GM19238 (cell line): ENCODE results near the gene COQ5.

ENCODE experiments used
- DNase-seq: peaks from one replicate; pipeline ENCODE4 v3.0.0; 2011; ENCODE audit warnings: low spot score; ENCODE audit not compliant: insufficient read length

Gene COQ5

DNA sequence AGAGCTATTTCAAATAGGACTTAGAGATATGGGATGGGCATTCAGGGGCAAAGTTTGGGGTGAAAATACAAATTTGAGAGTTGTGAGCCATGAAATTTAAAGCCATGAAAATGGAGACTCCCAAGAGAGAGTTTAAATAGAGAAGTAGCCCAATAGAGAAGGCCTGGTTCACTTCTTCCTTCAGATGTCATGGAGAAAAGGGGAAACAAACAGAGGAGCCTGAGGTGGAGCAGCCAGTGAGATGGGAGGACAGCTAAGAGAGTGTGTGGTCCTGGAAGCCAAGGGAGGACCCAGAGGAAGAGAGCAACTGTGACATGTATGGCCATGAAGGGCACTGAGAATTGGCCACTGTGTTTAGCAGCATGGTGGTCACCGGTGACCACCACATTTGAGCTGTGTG lies 45.3 kb downstream of the COQ5 start:
- no peak for DNase-seq

DNA sequence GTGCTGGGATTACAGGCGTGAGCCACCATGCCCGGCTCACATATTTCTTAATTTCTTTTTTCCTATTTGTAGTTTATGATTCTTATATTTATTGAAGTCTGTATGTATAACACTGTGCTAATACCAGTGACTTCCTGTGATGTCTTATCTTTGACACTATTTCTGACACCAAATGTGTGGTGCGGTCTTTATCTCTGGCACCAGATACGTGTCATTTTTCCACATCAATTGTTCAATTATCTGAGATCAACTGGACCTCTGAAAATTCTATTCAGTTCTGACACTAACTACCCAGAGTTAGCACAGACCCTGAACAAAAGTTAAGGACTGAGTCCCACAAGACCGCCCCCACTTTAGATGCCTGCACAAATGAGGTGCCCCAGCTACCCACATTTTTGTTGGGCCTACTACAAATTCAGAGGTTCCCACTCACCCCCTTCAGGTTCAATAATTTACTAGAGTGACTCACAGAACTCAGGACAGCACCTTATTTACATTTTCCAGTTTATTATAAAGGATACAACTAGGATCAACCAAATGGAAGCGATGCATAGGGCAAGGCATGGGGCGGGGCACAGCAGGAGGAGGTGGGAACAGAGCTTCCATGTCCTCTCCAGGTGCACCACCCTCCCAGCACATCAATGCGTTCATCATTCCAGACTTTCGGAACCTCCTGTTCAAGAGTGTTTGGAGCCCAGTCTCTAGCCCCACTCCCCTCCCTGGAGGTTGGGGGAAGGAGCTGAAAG lies 47.8 kb downstream of the COQ5 start:
- DNase-seq, result no peak

DNA sequence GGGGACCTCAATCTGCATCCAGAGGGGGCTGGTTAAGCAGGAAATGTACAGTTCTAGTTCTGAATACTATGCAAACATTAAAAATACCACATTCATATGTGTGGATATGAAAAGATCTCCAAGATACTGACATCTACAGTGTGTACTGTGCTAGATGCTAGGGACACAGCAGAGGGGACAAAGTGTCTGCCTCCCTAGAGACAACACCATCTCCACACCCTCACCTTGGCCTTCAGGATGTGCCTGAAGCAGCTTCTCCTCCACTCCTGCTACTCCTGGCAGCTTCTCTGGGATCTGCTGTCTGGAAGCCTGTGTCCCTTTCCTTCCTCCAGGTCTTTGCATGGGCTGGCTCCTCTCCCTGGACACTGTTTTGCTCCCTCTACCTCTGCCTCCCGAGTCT lies 48.7 kb downstream of the COQ5 start:
- DNase-seq, result no peak

DNA sequence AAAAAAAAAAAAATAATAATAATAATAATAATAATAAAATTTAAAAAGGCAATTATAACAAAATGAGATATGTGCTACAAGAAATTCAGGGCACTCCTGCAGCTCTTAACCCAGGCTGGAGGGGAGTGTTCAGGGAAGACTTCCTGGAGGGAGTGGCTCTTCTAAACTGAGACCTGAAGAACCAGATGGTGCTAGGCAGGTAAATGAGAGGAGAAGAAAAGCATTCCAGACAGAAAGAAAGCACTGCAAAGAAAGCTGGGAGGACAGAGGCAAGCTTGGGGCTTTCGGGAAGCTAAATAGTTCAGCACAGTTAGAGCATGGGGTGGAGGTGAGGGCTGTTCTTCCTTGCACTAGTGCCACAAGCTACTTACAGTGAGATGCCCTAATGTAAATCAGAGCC lies 49.5 kb downstream of the COQ5 start:
- no peak for DNase-seq

DNA sequence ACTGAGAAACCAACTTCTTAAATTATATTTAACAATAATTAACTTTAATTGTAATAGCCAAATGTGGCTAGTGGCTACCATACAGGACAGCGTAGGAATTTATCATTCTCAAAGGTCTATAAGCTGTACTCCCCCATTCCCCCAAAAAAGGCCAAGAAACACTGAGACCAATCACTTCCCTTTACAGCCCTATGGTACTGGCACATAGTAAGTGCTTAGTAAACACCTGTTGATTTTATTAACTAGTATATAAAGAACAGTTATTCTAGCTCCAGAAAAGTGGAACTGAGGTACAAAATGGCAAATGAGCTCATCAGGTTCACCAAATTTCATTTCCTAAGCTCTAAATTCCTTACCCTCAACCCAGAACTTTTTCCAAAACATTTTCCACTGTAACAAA lies 53.3 kb downstream of the COQ5 start:
- no peak for DNase-seq

DNA sequence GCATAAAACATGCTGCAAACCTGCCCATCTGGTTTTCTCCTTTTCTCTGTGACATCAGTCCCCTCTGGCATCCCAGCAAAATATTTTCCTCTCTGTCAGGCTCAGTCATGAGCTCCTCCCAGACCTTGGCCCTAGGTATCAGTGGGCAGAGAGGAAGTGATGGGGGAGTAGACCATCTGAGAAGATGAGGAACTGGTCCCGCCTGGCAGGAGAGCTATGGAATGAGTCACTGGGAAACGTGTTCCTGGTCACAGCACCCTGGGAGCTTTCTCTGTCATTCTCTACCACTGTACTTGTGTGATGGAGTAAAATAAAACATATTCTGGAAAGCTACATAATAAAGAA lies 54.4 kb downstream of the COQ5 start:
- DNase-seq, result no peak

DNA sequence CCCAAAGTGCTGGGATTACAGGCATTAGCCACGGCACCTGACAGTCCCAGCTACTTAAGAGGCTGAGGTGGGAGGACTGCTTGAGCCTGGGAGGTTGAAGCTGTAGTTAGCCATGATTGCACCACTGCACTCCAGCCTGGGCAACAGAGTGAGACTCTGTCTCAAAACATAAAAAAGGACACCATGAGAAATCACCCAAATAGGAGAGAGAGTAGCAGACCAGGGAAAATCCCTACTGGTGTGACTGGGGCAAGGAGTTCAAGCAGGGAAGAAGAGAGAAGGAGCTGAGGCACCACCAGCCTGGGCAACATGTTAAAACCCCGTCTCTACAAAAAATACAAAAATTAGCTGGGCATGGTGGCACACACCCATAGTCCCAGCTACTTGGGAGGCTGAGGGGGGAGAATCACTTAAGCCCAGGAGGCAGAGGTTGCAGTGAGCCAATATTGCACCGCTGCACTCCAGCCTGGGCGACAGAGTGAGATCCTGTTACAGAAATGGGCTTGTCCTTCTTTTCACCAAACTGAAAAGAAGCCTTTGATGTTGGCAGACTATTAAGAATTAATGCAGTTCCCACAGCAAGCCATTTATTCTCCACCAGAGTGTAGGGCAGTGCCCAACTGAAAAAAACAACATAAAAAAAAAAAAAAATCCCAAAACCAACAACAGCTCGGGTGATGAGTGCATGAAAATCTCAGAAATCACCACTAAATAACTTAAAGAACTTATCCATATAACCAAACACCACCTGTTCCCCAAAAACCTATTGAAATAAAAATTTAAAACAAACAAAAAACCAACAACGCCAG lies 54.9 kb downstream of the COQ5 start:
- DNase-seq, result no peak

DNA sequence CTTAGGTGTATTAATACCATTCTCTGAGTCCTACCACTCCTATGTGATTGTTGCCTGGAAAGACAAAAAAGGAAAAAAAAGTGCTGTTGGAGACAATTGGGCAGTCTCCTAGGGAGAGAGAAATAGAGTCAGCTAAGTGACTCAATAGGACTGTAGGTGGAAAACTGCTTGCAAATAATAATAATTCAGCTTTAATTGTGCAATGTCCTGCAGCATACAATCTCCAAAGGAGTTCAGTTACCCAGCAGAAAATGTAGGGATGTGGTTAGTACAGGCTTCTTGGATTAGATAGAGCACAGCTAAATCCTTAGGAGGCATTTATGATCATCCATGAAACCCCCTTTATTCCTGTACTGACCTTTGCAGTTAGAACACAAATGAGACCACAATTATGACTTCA lies 56.4 kb downstream of the COQ5 start:
- DNase-seq, result no peak

DNA sequence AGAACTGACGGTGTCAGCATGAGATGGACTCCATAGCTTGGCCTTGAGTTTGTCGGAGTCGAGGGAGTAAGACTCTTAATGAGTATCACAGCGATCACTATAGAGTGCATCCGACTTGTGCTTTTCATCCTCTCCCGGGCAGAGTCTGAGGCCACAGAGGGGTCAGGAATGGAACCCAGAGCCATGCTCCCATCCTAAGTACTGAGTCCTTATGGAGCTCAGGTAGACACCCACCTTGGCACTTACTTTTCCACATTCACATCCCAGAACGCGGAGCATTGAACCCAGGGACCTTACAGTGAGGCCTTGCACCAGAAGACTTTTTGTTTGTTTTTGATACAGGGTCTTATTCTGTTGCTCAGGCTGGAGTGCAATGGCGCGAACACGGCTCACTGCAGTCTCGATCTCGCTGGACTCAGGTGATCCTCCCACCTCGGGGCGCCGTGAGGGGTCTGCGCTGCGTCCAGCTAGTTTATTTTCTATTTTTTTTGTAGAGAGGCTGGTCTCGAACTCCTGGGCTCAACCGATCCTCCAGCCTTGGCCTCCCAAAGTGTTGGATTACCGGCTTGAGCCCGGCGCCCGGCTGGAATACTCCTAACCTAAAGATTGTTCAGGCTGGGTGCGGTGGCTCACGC lies 58.7 kb downstream of the COQ5 start:
- DNase-seq, result no peak

DNA sequence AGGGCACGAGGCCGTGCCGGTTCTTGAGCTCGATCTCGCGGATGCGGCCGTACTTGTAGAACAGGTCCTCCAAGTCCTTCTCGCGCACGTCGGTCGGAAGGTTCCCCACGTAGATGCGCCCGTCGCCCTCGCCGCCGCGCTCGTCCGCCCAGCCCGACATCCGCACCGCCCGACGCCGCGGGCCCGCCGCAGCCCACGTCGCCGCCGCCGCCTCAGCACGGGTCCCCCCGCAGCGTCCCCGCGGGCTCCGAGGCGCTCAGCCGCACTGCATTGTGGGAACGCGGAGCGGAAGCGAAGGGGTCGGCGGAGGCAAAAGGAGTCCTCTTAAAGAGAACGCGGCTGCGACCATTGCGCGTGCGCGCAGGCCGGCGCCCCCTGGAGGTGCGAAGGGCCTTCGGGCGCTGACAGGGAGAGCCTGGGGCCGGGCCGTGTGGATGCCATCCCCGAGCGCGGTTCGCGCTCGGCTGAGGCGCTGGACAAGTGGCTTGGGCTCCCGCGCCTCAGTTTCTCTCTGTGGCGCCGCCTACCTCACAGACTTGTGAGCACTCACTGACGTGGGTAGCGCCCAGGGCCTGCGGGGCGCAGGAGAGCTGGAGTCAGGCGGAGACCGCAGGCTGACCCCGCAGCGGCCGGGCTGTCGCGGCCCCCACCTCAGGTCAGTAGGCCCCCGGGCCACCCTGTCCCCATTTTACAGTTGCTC lies 59.4 kb downstream of the COQ5 start, which contains the start of gene SRSF9:
Gene SRSF9, minus strand, starts transcription at position 299 of the 700 bp plus-strand sequence. Its CDS starts 139 bp downstream, at position 160.
- DNase-seq, result peak; percentile 99

DNA sequence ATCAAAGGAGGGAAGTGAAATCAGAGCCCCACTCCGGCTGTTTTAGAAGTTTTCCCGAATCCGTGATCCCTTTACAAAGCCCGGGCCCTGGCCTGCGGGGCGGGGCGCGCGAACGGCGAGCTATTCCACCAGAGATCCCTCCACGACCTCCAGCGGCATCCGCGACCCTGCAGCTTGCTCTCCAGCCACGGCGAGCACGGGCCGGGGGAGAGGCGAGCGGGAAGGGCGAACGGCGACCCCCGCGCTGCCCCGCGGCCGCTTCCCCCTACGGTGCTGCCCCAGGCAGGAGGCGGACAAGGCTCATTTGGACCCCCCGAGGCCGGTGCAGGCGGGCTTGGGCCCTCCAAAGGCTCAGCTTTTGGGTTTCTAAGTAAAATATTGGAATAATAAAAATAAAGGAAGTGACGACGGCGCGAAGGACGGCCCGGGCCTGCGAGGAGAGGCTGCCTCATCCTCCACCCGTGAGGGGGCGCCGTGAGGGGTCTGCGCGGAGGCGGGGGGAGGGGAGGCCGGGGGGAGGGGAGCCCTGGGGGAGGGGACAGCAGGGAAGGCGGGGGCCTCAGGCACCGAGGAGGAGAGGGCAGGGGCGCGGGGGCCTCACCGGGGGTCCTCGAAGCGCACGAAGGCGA lies 60.0 kb downstream of the COQ5 start:
- DNase-seq, result peak; percentile 53

DNA sequence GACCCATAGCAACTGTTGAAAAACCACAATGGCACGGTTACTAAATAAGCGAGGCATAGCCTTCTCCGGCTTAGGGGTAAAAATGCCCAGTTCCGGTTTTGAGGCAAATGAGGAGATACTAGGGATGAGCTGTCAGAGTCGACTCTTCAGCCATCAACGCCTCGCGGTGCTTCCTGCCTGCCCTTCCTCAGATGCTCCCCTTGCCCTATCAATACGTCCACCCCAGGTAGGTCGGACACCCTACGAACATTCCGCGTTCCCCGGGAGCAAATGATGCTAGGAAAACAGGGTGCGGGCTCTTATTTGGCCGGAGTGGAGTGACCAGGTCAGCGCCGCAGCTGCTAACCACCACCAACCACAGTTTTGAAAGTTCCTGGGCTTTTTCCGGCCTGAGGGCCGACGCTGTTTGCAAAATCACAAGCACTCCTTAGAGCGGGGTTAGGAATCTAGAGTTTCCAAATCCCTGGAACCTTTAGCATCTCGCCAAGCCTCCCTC lies 60.6 kb downstream of the COQ5 start:
- peak; percentile 19 for DNase-seq

DNA sequence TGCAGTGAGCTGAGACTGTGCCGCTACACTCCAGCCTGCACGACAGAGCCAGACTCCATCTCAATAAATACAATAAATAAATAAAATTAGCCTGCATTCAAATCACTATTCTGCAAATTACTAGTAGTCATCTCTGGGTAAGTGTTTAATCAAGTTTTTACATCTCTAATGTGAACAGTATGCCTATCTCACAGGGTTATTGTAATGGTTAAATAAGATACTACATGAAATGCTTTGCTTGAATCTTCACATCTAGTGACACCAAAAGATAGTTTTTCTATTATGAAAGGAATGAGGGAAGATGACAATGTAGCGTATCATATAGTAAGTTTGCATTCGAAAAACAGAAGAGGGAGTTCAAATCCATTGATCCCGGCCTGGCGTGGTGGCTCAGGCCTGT lies 61.5 kb downstream of the COQ5 start:
- no peak for DNase-seq

DNA sequence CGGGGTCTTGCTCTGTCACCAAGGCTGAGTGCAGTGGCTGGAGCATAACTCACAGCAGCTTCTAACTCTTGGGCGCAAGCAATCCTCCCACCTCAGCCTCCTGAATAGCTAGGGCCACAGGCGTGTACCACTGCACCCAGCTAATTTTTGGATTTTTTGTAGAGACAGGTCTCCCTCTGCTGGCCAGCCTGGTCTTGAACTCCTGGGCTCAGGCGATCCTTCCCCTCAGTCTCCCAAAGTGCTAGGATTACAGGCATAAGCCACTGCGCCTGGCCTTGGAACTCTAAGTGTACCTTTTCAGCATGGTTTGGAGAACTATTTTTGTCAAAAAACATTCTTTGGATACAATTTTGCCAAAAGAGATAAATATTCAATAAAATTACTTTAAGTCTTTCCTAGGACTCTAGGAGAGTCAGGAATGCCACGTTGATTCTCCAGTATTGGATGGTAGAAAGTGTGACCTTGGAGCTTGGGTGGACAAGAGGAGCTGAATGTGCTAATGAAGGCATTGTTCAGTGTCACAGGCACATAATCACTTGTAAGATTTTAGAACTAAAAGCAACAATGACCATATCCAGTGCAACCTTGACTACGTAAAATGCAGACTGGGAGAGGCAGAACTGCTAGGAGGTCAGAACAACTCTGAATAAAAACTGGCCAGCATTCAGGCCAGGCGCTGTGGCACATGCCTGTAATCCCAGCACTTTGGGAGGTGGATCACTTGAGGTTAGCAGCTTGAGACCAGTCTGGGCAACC lies 62.2 kb downstream of the COQ5 start:
- no peak for DNase-seq

DNA sequence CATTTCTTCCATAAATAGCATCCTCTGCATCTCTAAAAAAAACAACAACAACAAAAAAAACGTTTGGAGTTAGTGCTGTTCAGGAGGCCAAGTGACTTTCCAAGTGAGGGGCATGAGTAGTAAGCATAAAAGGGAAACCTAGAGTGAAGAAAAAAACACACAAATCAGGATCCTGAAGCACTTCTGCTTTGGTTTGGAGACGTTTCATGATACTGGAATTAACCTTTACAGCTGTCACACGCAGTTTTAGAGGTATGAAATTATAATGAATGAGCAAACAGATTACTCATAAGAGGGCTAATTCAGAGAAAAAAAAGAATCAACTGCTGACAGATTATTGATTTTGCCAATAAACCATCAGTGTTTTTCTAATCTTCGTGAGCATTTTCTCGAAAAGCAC lies 63.2 kb downstream of the COQ5 start:
- no peak for DNase-seq

DNA sequence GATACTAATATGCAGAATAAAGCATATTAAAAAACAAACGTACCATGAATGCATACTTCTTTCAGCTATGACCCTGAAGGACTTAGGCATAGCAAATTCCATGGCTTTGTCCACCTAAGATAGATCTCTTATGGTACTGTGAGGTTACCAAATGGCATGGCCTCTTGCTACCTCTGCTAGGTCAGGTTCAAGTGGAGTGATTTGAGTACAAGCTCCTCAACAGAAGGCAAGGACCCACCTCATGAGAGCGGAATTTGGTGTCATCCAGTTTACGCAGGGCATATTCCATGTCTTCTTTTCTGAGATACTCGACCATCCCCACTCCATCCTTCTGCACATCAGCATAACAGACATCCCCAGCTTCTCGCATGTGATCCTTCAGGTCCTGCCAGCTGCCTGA lies 65.2 kb downstream of the COQ5 start:
- DNase-seq, result no peak

DNA sequence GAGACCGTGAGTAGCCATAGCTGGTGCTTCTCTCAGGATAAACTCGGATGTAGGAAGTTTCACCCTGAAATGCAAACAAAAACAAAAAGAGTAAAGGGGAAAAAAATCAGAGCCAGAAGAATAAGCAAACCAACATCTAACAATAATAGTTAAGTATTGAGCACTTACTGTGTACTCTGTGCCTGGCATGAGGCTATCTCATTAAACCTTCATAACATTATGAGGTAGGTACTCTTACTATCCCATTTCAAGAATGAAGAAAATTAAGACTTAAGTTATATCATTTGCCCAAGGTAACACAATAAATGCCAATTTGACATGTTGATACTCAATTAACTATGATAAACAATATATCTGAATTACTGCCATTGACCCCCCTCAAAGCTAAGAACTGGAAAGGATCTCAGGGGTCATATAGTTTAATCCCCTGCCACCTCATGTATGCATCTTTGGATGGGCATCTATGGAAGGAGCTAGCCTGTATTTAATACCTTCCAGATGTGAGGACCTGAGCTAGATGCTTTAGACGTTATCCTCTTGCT lies 66.8 kb downstream of the COQ5 start:
- no peak for DNase-seq

DNA sequence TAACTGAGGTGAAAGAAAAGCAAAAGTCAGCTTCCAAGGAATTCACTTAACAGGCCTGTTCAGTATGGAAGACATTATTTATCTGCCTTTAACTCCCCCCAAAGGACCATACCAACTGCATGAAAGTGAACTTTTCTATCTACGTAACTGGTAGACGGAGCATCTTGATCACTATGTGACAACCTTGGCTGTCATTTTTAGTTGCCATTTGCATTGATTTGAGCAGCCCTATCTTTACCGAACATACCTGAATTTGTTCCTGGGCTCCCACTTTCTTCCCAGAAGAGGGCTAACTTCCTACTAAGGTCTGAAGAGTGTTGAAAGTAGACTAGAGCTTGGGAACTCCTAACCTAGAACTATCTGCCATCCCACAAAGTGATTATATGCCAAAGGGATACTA lies 68.8 kb downstream of the COQ5 start:
- no peak for DNase-seq

DNA sequence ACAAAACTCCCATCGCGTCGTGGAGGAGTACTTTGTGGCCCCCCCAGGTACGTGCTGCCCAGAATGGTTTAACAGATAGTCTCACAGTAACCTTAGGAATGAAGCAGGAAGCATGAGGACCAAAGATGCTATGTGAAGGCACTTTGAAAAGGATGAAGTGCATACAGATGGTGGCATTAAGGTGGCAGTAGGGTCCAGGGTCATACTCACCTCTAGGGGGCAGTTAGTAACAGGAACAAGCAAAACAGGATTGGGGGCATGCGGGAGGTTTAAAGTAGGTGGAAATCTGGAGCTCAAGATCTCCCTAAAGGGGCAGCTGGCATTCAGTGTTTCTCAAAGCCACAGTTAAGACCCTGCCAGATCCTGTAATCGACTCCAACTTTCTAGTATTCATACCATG lies 71.8 kb downstream of the COQ5 start:
- no peak for DNase-seq

DNA sequence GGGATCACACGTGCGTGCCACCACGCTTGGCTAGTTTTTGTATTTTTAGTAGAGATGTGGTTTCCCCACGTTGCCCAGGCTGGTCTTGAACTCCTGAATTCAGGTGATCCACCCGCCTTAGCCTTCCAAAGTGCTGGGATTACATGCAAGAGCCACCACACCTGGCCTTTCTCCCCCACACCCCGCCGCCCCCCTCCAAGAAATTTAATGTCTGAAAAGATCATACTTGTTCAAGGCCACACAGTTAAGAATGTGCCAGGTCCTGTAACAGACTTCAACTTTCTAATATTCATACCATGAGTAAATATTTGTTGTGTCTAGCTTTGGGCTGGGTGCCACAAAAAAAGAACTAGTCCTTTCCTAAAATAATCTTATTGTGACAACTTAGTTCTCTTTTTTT lies 73.7 kb downstream of the COQ5 start:
- DNase-seq, result no peak
